Myocyte (in vitro differentiated cells): Measurements from ENCODE around the gene GJB2. TPM values are rescaled to one million over a fixed set of nuclear protein-coding genes. Genes with fewer than 3 reads are reported as not detected.
"Not testable (repeated sequence)": the region's sequence is repeated elsewhere in the genome, so short reads cannot be mapped to it uniquely, and the experiment has no call there.

Experiments
- DNase-seq: peaks from one replicate; pipeline ENCODE4 v3.0.0-alpha.2; 2012; ENCODE audit warnings: low read depth
- total RNA-seq: library from RNA; depleted of rRNA; stranded (reverse); fragments of >200 nt; gene quantifications from 2 replicates; pipeline ENCODE4 v1.2.3, GENCODE V29; 2014

GJB2 gene
- total RNA-seq, 1 donor from 2014 or later, result 0.40 TPM

- no peak for DNase-seq
Measured at GRCh38 chr13:20168396-20168795, 24.3 kb downstream of the GJB2 start.

GRCh38 chr13:20165417-20166257, 27.1 kb downstream of the GJB2 start:
- no peak for DNase-seq

- DNase-seq, result no peak
Measured at GRCh38 chr13:20161951-20162300, 30.8 kb downstream of the GJB2 start.

DNA sequence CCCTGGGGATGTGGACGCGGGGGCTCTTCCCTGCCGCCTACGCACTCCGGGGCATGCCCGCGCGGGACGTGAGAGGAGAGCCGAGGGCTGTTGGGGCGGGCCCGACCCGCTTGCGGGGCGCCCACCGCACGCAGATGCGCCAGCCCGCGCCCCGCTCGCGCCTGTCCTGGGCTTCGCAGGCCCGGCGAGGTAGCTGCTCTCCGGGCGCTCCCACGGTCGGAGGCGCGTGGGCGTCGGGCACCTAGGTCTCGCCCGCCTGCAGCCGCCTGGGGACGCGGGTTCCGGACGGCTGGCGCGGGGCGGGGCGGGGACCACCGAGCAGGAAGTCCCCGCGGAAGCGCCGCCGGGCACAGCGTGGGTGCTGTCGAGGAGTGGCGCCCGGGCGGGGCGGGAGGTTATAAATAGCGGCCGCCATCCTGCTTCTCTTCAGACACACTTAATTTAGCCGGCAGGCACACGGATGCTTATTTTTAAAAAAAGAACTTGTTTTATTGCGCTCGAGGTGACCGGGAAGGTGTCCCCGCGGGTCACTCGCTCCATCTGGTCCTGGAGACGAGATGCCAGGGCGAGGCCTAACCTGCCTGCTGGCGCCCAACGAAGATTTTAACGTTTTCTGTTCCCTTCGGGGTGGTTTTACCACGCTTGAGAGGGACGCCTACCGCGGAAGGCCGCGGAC, 31.3 kb downstream of the GJB2 start:
- DNase-seq, result no peak

DNA sequence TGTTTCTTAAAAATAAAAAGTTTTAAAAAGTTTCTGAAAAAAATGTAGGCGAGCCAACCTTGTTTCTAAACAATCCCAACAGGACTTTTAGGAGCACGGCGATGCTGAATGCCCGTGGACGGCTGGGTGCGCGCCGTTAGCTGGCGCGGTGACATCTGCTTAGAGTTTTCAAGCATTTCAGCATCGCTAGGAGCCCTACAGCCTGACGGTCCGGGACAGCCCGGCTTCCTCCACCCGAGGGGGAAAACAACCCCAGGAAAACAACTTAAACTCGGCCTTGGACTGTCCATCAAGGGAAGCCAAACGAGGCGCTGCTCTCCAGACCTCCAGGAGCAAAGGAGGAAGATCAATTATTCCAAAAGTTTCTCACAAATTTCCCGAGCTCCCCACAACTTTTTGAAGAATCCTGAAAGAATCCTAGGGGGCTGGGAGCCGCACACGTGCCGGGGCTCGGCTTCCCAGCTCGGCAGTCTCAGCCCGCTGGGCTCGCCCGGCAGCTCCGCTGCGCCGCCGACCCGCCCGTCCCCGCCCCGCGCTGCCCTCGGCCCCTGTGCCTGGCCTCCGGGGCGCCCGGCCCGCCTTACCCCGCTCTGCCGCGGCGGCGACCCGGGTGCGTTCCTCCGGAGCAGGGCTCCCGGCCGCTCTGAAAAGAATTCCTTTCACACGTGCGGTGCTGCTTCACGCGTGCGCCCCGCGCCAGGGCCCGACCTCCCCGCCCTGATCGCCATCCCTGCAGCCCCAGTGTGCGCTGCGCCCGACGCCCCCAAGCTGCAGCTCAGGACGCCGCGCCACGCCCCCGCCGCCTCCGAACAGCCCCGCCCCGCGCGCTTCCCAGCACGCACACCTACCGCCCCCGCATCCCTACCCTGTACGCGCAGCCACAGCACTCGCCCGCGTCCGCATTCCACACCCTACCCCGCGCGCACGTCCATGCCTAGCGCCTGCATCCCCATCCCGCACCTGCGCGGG, 32.1 kb downstream of the GJB2 start, which contains the start of gene GJA3:
GJA3 (minus strand) TSS at position 747 of the 969 bp plus-strand sequence. CDS start 17,764 bp downstream, outside the sequence.
- DNase-seq, result peak; percentile 24

DNA sequence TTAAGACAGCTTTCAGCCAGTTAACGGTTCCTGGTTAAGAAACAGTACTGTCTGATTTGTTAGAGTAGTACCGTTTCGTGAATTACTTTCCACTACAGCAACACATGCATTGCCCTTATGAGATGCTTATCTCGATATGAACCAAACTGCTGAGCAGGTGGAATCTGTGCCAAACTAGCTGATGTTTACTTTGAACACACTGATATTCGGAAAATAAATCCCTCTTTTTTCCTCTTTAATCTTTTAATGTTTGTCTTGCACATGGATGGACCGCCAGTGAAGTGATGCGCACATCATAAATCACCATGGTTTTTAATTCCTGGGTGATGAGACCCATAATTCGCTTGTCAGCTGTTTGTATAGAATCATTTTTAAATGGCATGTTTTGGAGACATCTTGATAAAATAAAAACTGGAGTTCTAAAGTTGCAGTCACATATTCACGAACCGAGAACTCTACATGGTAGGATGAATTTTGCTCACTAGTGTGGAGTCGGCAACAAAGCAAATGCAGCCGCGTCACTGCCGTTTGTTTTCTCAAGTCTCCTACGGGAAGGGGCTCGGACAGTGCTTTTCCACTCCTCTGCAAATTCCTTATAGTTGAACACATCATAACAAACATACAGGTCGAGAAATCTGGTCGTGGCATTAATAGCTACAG, 33.0 kb downstream of the GJB2 start:
- DNase-seq, result no peak

- no peak for DNase-seq
Measured at GRCh38 chr13:20157151-20157796, 35.5 kb downstream of the GJB2 start.

GRCh38 chr13:20156702-20157101, 36.0 kb downstream of the GJB2 start:
- no peak for DNase-seq

GRCh38 chr13:20153290-20153689, 39.4 kb downstream of the GJB2 start:
- not testable (repeated sequence) for DNase-seq

GRCh38 chr13:20151612-20152011, 41.1 kb downstream of the GJB2 start:
- no peak for DNase-seq

GRCh38 chr13:20151016-20151415, 41.7 kb downstream of the GJB2 start:
- DNase-seq, result no peak

GRCh38 chr13:20150561-20150960, 42.2 kb downstream of the GJB2 start:
- no peak for DNase-seq

GRCh38 chr13:20149762-20150161, 43.0 kb downstream of the GJB2 start:
- no peak for DNase-seq

DNA sequence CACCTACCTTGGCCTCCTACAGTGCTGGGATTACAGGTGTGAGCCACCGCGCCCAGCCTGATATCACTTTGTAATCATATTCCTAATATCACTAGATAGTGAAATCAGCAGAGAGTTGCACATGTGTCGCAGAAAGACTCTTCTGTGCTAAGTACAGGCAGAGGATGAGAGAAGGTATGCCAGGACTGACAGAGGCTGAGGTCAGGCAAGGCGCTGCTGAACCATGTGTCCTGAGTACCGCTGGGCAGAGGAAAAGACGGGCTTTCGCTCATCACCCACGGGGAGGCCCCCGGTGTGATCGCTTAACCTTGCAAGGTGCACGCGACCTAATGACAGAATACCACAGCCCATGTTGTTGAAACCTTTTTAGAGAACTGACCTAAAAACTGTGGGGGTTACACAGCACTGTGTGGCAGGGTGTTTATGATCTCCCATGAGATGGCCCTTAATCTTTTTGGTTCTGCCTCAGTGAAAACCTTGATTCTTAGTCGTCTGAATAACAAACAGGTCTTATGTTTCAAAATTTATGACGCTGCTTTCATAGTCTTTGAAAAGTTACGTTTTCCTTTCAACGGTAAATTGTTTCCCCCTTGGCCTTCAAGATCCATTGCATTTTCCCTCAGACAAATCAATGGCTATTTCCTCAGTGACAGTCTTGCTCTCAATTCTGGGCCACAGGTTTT, 44.1 kb downstream of the GJB2 start:
- DNase-seq, result no peak

GRCh38 chr13:20146381-20146780, 46.4 kb downstream of the GJB2 start:
- DNase-seq, result no peak

DNA sequence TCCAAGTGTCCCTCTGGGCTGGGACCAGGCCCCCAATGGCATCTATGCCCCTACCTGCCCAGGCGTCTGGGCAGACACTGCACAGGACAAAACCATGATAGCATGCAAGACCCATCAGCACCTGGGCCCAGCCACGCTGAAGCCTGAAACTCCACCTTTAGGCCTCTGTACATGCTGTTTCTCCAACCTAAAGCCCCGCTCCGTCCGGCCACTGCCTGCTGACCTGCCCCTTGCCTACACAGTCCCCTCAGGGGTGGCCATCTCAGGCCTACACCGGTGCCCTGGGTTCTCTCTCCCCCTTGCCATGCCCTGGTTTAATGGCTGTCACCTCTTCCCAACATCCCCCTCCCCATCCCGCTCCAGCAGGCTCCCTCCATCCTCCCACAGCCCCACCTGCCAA, 47.2 kb downstream of the GJB2 start:
- DNase-seq, result no peak

GRCh38 chr13:20144141-20144850, 48.4 kb downstream of the GJB2 start:
- DNase-seq, result no peak

GRCh38 chr13:20142927-20143480, 49.7 kb downstream of the GJB2 start:
- no peak for DNase-seq
